Heart left ventricle (tissue), 16 donors: Measurements from ENCODE around the gene RAD51B. TPM values are rescaled to one million over a fixed set of nuclear protein-coding genes. Genes with fewer than 3 reads are reported as not detected.

Experiments used
- ATAC-seq, 4 donors: fragments of 200-7000 bp; cut with Tn5 transposase; one replicate each; pipeline ENCODE4 v1.9.1; 2020 to 2022; ENCODE audit warnings: moderate library complexity in 4 of 4, mild to moderate bottlenecking in 3 of 4, moderate number of reproducible peaks in 1 of 4
- DNase-seq, 5 donors: peaks; one replicate each; pipeline ENCODE4 v3.0.0-alpha.2; 2020
- H3K27ac ChIP-seq, 12 donors: fragments of 200-600 bp; sonication (generic) in 4 of 12; one replicate each; pipeline versions ENCODE4 v1.5.0 to v1.8.0; 2016 to 2022; ENCODE audit warnings: mild to moderate bottlenecking in 2 of 12
- H3K27me3 ChIP-seq, 9 donors: fragments of 200-600 bp; sonication (generic) in 2 of 9; one replicate each; pipeline versions ENCODE4 v1.5.1 to v1.8.0; 2016 to 2022; ENCODE audit warnings: mild to moderate bottlenecking in 3 of 9
- H3K36me3 ChIP-seq, 9 donors: fragments of 200-600 bp; sonication (generic) in 2 of 9; one replicate each; pipeline versions ENCODE4 v1.5.0 to v1.8.0; 2018 to 2022; ENCODE audit warnings: mild to moderate bottlenecking in 2 of 9
- H3K4me1 ChIP-seq, 12 donors: fragments of 200-600 bp; sonication (generic) in 4 of 12; one replicate each; pipeline versions ENCODE4 v1.5.0 to v1.8.0; 2016 to 2022; ENCODE audit warnings: mild to moderate bottlenecking in 3 of 12
- H3K4me3 ChIP-seq, 12 donors: fragments of 200-600 bp; sonication (generic) in 4 of 12; one replicate each; pipeline versions ENCODE4 v1.5.0 to v1.8.0; 2017 to 2022; ENCODE audit warnings: mild to moderate bottlenecking in 9 of 12, moderate library complexity in 4 of 12
- H3K9me3 ChIP-seq, 12 donors: fragments of 200-600 bp; sonication (generic) in 4 of 12; one replicate each; pipeline versions ENCODE4 v1.5.0 to v1.8.0; 2016 to 2022; ENCODE audit warnings: mild to moderate bottlenecking in 1 of 12
- CTCF ChIP-seq, 12 donors: fragments of 200-600 bp; sonication (generic) in 4 of 12; IDR thresholded peaks; one replicate each; pipeline versions ENCODE4 v1.5.0 to v1.8.0; 2018 to 2022; ENCODE audit warnings: antibody characterized with exemption in 12 of 12, mild to moderate bottlenecking in 5 of 12
- POLR2A ChIP-seq, 2 donors: fragments of 450-650 bp; IDR thresholded peaks; one replicate each; pipeline ENCODE4 v1.6.1; 2017; ENCODE audit warnings: antibody characterized with exemption in 2 of 2, mild to moderate bottlenecking in 2 of 2, moderate library complexity in 2 of 2
- WGBS, 4 donors: extraction: QIAGEN DNeasy Blood & Tissue Kit in 2 of 4; methylation state at CpG; one replicate each; pipeline versions ENCODE4 v1.1.5 to v1.1.7; 2013 to 2018; 5-methylcytosine and 5-hydroxymethylcytosine counted together
- intact Hi-C, 10 donors: fragments of 100-400 bp; cut with DNase I; formaldehyde crosslinking; loops; one replicate each; pipeline versions ENCODE4 v1.11.1 to v1.14.2; 2022
- polyA plus RNA-seq, 2 donors: library from polyadenylated mRNA; stranded (reverse); fragments of 200-250 nt; gene quantifications; one replicate each; pipeline ENCODE4 v1.2.3, GENCODE V29; 2013
- total RNA-seq, 9 donors: library from RNA; depleted of rRNA in 2 of 9; stranded (reverse); fragments of >200 nt in 2 of 9; fragmentation: NEBNext Ultra II Directional in 3 of 9; extraction: Animal tissue kit (Norgen Biotek cat#: 25700) in 3 of 9; gene quantifications; one replicate each; pipeline versions ENCODE4 v1.1.0 to v1.2.4, GENCODE V29; 2016 to 2023
- donor health status: ischemic (EF 13 %, LVEDD 7.1; RV severe dilation, severe dysfunction).
- donor health status: healthy with polysubstance abuse.
- donor health status: DM: no; HTN: yes; CAD: no.
- donor health status: DM: no; HTN: no; CAD: no.
- donor health status: ischemic (EF 25% LVEDD 6.9; RV normal size, moderate dysfunction).
- donor health status: ischemic (EF 25% LVEDD 5.7; RV mildly dilated, moderate dysfunction).
- donor health status: healthy.
- donor health status: DM: yes; HTN: yes; CAD: no.
- donor health status: ischemic (EF 35%, LVEDD 5.7; RV mildly dilated, moderate dysfunction).
- donor health status: nonischemic (EF 11% LVEDD 7.7; RV severe dilation, severe dysfunction).
- donor health status: DM: yes; HTN: yes; CAD: no.
- donor health status: PGD.
- donor health status: ischemic (EF 29% LVEDD 5.4; RV normal size, mild dysfunction).
- donor health status: nonischemic (EF 23%, LVEDD 6.1; RV moderate dilation, normal function).

The RAD51B gene
- total and polyA plus RNA-seq, 11 donors: 1.3 to 11.3 (median 3.2) TPM

GRCh38 chr14:67998834-67999233 is 179.3 kb downstream of the RAD51B start:
- Histone ChIP-seq H3K27ac (peak overlapping the region in 1 of 12 donors; percentile 34), H3K36me3 (no peaks in the 10 kb centered on the region), H3K4me1 (peaks cover 0 to 11% (median 0%) of the 10 kb centered on the region in 12 donors), H3K27me3 (no peaks in the 10 kb centered on the region), H3K9me3 (peaks cover 0 to 9% (median 0%) of the 10 kb centered on the region in 12 donors), H3K4me3 (no peak overlapping the region)
- no peak for DNase-seq
- TF ChIP-seq POLR2A (IDR thresholded peaks at IDR 0.05) (no peak), CTCF (IDR thresholded peaks at IDR 0.05) (no peak)
- 84 to 94% (median 90%) methylated on average over 1 of the region's 1 CpG for WGBS, 4 donors
- no peak for ATAC-seq
- intact Hi-C loops: no loop called here

GRCh38 chr14:67999290-67999689 is 179.7 kb downstream of the RAD51B start:
- peak overlapping the region in 2 of 12 donors; percentile 34 to 35 for H3K27ac ChIP-seq
- H3K4me1 ChIP-seq: peaks cover 0 to 11% (median 0%) of the 10 kb centered on the region in 12 donors
- TF ChIP-seq CTCF (IDR thresholded peaks at IDR 0.05) (no peak), POLR2A (IDR thresholded peaks at IDR 0.05) (no peak)
- WGBS, 4 donors: 0 to 86% (median 80%) methylated on average over 1 of the region's 1 CpG
- no peak for ATAC-seq
- intact Hi-C loops: no loop called here
- no peaks in the 10 kb centered on the region for H3K36me3 ChIP-seq
- H3K4me3 ChIP-seq: no peak overlapping the region
- H3K27me3 ChIP-seq: no peaks in the 10 kb centered on the region
- no peak for DNase-seq
- peaks cover 0 to 9% (median 0%) of the 10 kb centered on the region in 12 donors for H3K9me3 ChIP-seq

GRCh38 chr14:67999705-68000384 is 180.3 kb downstream of the RAD51B start:
- no peak overlapping the region for H3K4me3 ChIP-seq
- peak overlapping the region in 4 of 12 donors; percentile 17 to 35 (median 30) for H3K27ac ChIP-seq
- 74 to 83% (median 78%) methylated on average over 5 of the region's 5 CpGs for WGBS, 4 donors
- no peak for DNase-seq
- no peak for ATAC-seq
- H3K36me3 ChIP-seq: no peaks in the 10 kb centered on the region
- TF ChIP-seq POLR2A (IDR thresholded peaks at IDR 0.05): no peak
- TF ChIP-seq CTCF (IDR thresholded peaks at IDR 0.05): no peak
- H3K27me3 ChIP-seq: no peaks in the 10 kb centered on the region
- H3K9me3 ChIP-seq: peaks cover 0 to 9% (median 0%) of the 10 kb centered on the region in 12 donors
- intact Hi-C loops: no loop called here
- H3K4me1 ChIP-seq: peaks cover 0 to 11% (median 0%) of the 10 kb centered on the region in 12 donors

- ATAC-seq: no peak
- intact Hi-C loops: no loop called here
- H3K27ac ChIP-seq: peak overlapping the region in 3 of 12 donors; percentile 9 to 32 (median 26)
Measured at GRCh38 chr14:68000511-68000910, 180.9 kb downstream of the RAD51B start.

More at GRCh38 chr14:68000511-68000910, 180.9 kb downstream of the RAD51B start:
- peaks cover 0 to 11% (median 0%) of the 10 kb centered on the region in 12 donors for H3K4me1 ChIP-seq
- H3K9me3 ChIP-seq: peaks cover 0 to 9% (median 0%) of the 10 kb centered on the region in 12 donors
- H3K27me3 ChIP-seq: no peaks in the 10 kb centered on the region
- no peaks in the 10 kb centered on the region for H3K36me3 ChIP-seq
- DNase-seq: no peak
- TF ChIP-seq CTCF (IDR thresholded peaks at IDR 0.05) (no peak), POLR2A (IDR thresholded peaks at IDR 0.05) (no peak)
- H3K4me3 ChIP-seq: no peak overlapping the region
- 41 to 69% (median 52%) methylated on average over 1 of the region's 1 CpG for WGBS, 4 donors
